ENCODE measurements around the gene NDUFB6.
"Not testable (repeated sequence)": the region's sequence is repeated elsewhere in the genome, so short reads cannot be mapped to it uniquely, and the experiment has no call there.

Gene NDUFB6

DNA sequence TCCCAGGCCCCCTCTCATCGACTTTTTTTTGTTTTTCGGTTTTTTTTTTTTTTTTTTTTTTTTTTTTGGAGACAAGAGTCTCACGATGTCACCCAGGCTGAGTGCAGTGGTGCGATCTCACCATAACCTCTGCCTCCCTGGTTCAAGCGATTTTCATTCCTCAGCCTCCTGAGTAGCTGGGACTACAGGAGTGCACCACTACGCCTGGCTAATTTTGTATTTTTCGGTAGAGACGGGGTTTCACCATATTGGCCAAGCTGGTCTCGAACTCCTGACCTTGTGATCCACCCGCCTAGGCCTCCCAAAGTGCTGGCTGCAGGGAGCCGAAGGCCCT, 48.4 kb downstream of the NDUFB6 start:
- DNase-seq (ENCODE audit: low read depth) = not testable (repeated sequence)

DNA sequence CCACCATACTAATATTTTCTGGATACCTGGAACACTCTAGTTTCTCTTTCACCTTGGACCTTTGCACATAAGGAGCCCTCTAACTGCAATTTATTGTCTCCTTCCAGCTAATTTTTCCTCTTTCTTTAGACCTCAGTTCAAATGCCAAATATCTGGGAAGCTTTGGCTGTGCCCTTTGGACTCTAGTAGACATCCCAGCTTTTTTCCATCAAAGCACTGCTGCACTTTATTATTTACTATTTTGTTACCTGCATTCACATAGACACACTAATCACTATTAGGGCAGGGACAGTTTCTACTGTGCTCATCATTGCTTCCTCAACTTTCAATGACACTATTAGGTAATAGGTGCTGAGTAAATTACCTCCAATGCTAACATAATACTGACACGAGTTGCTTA, 49.0 kb downstream of the NDUFB6 start:
- DNase-seq (ENCODE audit: low read depth) = no peak

DNA sequence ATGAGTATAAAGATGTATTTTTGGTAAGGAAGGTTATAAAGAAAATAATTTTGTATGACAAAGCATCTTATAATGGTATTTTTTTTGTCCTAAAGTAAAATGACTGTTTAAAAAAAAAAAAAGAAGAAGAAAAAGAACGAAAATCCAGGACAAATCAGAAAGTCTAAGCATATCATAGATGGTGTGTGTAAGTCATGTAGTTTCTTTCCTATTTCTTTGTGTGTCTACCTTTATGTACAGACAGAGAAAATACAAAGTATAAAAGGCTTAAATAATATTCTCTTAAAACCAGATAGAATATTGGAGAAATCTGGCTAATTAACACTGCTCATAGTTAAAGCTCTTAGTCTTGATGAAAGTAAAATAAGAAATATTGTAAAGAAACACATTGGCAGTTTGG, 54.7 kb downstream of the NDUFB6 start:
- DNase-seq (ENCODE audit: low read depth) = no peak

DNA sequence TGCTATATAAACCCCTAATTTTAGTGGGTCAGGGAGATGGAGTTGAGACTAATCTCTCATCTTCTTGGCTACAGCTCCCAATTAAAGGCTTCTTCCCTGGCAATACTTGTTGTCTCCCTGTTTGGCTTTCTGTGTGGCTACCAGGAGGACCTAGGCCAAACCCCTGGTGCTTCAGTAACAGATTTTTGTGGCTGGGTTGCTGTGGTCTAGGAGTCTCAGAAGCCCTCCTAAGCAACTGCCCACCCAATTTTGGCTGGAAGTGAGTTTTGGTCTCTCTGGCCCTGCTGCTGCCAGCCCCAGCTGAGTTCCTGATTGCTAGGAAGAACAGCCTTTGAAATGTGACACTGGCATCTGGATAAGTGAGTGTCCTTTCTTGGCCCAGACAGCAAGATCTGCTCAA, 56.7 kb downstream of the NDUFB6 start:
- no peak for DNase-seq (ENCODE audit: low read depth)

DNA sequence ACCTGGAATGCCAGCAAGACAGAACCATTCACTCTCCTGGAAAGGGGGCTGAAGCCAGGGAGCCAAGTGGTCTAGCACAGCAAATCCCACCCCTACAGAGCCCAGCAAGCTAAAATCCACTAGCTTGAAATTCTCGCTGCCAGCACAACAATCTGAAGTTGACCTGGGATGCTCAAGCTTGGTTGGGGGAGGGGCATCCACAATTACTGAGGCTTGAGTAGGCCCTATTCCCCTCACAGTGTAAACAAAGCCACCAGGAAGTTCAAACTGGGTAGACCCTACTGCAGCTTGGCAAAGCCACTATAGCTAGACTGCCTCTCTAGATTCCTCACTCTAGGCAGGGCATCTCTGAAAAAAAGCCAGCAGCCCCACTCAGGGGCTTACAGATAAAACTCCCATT, 64.2 kb downstream of the NDUFB6 start:
- DNase-seq (ENCODE audit: low read depth) = no peak

DNA sequence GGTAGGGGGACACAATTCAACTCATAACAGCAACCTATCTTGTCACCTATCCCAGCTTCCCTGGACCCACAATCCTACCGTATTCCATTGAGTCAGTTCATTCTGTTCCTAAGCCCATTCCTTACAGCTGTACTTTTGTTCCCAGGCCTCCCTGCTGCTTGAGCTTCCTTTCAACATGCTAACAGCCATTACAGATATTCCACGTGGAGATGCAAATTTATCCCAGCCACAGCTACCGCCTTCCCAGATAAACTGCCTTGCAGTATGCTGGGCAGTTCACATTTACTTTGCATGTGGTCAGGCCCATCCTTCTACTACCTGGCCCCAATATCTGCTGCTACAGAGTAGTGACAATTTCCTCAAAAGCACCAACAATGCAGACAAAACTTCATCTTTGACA, 70.0 kb downstream of the NDUFB6 start:
- DNase-seq (ENCODE audit: low read depth) = no peak
